Activated B cell treated with CpG ODN at 0.5 μM for 24 hours (primary cell): ENCODE measurements around the gene CIBAR2. TPM values are rescaled to one million over a fixed set of nuclear protein-coding genes. Genes with fewer than 3 reads are reported as not detected.

Experiments used
- ATAC-seq: fragments of 200-7000 bp; cut with Tn5 transposase; one replicate; pipeline ENCODE4 v1.10.0; 2021; ENCODE audit warnings: low read depth, mild to moderate bottlenecking, moderate library complexity
- CTCF ChIA-PET: fragments of 350-600 bp; sonication (Branson Sonifier 250); formaldehyde crosslinking; loops from one replicate; lab custom pipeline; 2021; ENCODE audit warnings: antibody characterized with exemption; lab: Charles Lee
- POLR2A ChIA-PET: fragments of 350-600 bp; sonication (Branson Sonifier 250); formaldehyde crosslinking; loops from one replicate; lab custom pipeline; 2021; ENCODE audit warnings: antibody characterized with exemption; lab: Charles Lee
- DNase-seq: peaks from one replicate; pipeline ENCODE4 v3.0.0; 2022
- H3K27ac Mint-ChIP-seq: one replicate; pipeline ENCODE4 v1.8.0; 2020; ENCODE audit warnings: mixed read lengths
- H3K27me3 Mint-ChIP-seq: one replicate; pipeline ENCODE4 v1.8.0; 2021; ENCODE audit warnings: mixed read lengths
- H3K36me3 Mint-ChIP-seq: one replicate; pipeline ENCODE4 v1.8.0; 2021; ENCODE audit warnings: low read depth, mixed read lengths
- H3K4me1 Mint-ChIP-seq: one replicate; pipeline ENCODE4 v1.8.0; 2021; ENCODE audit warnings: mixed read lengths
- H3K4me3 Mint-ChIP-seq: one replicate; pipeline ENCODE4 v1.8.0; 2020; ENCODE audit warnings: mild to moderate bottlenecking, mixed read lengths
- H3K9me3 Mint-ChIP-seq: one replicate; pipeline ENCODE4 v1.8.0; 2020; ENCODE audit warnings: mixed read lengths
- intact Hi-C: fragments of 100-400 bp; cut with micrococcal nuclease; formaldehyde crosslinking; loops from one replicate; pipeline ENCODE4 v1.15.1; 2024
- total RNA-seq: library from RNA; stranded (reverse); gene quantifications from 2 replicates; pipeline ENCODE4 v1.2.3, GENCODE V29; 2022
- TF ChIP-seq, protein P1 (sequence below): fragments of 200-600 bp; IDR thresholded peaks from one replicate; pipeline ENCODE4 v1.8.0; 2022; ENCODE audit warnings: antibody characterized with exemption, mild to moderate bottlenecking

Gene CIBAR2
- total RNA-seq, 1 donor from 2014 or later = not detected

DNA sequence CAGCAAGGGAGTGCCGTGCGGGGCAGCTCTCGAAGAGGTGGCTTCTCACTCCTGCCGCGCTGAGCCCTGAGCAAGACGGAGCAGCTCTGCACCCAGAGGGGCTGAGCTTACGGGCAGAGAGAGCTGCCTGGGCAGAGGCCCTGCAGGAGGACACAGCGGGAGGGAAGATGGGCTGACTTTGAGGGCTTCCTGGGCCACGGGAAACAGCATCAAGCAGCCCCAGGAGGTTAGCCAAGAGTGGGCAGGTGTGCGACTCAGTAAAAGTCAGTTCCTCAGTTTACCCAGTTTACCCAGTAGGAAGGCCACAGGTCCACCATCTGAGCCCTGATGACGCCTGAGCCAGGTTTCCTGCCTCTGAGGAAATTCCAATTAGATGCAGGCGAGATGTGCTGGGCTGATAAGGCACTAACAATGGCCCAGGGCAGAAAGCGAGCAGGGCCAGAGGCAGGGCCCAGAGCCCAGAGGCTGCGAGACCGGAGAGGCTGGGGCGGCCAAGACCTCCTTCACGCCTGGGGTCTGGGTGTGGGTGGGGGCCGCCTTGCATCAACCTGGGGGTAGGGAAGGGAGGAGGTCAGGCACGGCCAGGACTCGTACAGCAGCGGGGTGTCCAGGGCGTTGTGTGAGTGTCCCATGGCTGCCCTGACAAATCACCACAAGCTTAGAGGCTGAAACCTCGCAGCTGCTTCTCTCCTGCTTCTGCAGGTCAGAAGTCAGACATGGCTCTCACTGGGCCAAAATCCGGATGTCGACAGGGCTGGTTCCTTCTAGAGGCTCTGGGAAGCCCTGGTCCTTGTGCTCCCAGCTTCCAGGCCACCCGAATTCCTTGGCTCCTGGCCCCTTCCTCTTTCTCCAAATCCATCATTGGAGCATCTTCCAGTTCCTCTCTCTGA, 32.0 kb upstream of the CIBAR2 start:
- Mint-ChIP-seq H3K4me1 (no peaks in the 10 kb centered on the region), H3K9me3 (no peaks in the 10 kb centered on the region), H3K36me3 (no peaks in the 10 kb centered on the region), H3K27ac (no peak overlapping the region), H3K27me3 (peaks cover 23% of the 10 kb centered on the region), H3K4me3 (no peak overlapping the region)
- DNase-seq (no peak), ATAC-seq (no peak)
- intact Hi-C loops = no loop called here
- ChIA-PET CTCF (no interaction called here), POLR2A (no interaction called here)
- TF ChIP-seq, protein P1, sequence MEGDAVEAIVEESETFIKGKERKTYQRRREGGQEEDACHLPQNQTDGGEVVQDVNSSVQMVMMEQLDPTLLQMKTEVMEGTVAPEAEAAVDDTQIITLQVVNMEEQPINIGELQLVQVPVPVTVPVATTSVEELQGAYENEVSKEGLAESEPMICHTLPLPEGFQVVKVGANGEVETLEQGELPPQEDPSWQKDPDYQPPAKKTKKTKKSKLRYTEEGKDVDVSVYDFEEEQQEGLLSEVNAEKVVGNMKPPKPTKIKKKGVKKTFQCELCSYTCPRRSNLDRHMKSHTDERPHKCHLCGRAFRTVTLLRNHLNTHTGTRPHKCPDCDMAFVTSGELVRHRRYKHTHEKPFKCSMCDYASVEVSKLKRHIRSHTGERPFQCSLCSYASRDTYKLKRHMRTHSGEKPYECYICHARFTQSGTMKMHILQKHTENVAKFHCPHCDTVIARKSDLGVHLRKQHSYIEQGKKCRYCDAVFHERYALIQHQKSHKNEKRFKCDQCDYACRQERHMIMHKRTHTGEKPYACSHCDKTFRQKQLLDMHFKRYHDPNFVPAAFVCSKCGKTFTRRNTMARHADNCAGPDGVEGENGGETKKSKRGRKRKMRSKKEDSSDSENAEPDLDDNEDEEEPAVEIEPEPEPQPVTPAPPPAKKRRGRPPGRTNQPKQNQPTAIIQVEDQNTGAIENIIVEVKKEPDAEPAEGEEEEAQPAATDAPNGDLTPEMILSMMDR = no peak

GRCh38 chr16:85142771-85143211, 30.5 kb upstream of the CIBAR2 start:
- no peak overlapping the region for H3K4me3 Mint-ChIP-seq
- H3K27ac Mint-ChIP-seq = no peak overlapping the region
- peaks cover 5% of the 10 kb centered on the region for H3K4me1 Mint-ChIP-seq
- DNase-seq = no peak
- ATAC-seq = no peak
- H3K9me3 Mint-ChIP-seq = no peaks in the 10 kb centered on the region
- intact Hi-C loops = no loop called here
- TF ChIP-seq, protein P1 = no peak
- H3K27me3 Mint-ChIP-seq = peaks cover 34% of the 10 kb centered on the region
- H3K36me3 Mint-ChIP-seq = no peaks in the 10 kb centered on the region
- CTCF ChIA-PET = no interaction called here
- POLR2A ChIA-PET = no interaction called here

- intact Hi-C loops = no loop called here
- ChIA-PET POLR2A (no interaction called here), CTCF (no interaction called here)
- Mint-ChIP-seq H3K27ac (no peak overlapping the region), H3K4me1 (peaks cover 7% of the 10 kb centered on the region), H3K36me3 (no peaks in the 10 kb centered on the region), H3K9me3 (no peaks in the 10 kb centered on the region), H3K4me3 (no peak overlapping the region), H3K27me3 (peaks cover 35% of the 10 kb centered on the region)
- DNase-seq (no peak), ATAC-seq (no peak)
- TF ChIP-seq, protein P1 = no peak
Observed at GRCh38 chr16:85142129-85142513, 29.8 kb upstream of the CIBAR2 start.

- no peak overlapping the region for H3K27ac Mint-ChIP-seq
- CTCF ChIA-PET = no interaction called here
- H3K4me3 Mint-ChIP-seq = no peak overlapping the region
- no peaks in the 10 kb centered on the region for H3K9me3 Mint-ChIP-seq
- H3K36me3 Mint-ChIP-seq = no peaks in the 10 kb centered on the region
- no peak for ATAC-seq
- TF ChIP-seq, protein P1 = no peak
- POLR2A ChIA-PET = no interaction called here
- intact Hi-C loops = no loop called here
- peaks cover 39% of the 10 kb centered on the region for H3K27me3 Mint-ChIP-seq
- DNase-seq = no peak
- peaks cover 11% of the 10 kb centered on the region for H3K4me1 Mint-ChIP-seq
Observed at GRCh38 chr16:85141491-85142128, 29.3 kb upstream of the CIBAR2 start.

DNA sequence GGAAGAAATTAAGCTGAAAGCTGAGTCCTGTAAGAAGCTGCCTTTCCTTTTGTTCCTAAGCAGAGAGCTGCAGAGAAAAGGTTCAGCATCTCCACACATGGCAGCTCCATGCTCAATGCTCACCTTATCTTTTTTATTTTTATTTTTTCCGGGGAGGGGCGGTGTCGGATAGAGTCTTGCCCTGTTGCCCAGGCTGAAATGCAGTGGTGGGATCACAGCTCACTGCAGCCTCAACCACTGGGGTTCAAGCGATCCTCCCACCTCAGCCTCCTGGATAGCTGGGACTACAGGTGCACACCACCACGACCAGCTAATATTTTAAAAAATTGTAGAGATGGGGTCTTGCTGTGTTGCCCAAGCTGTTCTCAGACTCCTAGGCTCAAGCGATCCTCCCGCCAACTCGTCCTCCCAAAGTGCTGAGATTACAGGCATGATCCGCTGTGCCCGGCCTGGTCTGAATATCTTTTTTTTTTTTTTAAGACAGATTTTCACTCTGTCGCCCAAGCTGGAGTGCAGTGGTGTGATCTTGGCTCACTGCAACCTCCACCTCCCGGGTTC, 28.3 kb upstream of the CIBAR2 start:
- TF ChIP-seq, protein P1 = no peak
- CTCF ChIA-PET = no interaction called here

More for the DNA sequence above, 28.3 kb upstream of the CIBAR2 start:
- ATAC-seq (no peak), DNase-seq (no peak)
- Mint-ChIP-seq H3K27me3 (peaks cover 37% of the 10 kb centered on the region), H3K4me3 (no peak overlapping the region), H3K36me3 (no peaks in the 10 kb centered on the region), H3K9me3 (no peaks in the 10 kb centered on the region), H3K4me1 (peaks cover 18% of the 10 kb centered on the region), H3K27ac (no peak overlapping the region)
- intact Hi-C loops = no loop called here
- POLR2A ChIA-PET = no interaction called here
